Activated CD4-positive, CD25-positive, alpha-beta regulatory T cell treated with anti-CD3 and anti-CD28 coated beads, Interleukin-2, amount 50 U/mL, for 16 hours (primary cell): ENCODE data around the gene MECP2.
"Not testable (repeated sequence)": the region's sequence is repeated elsewhere in the genome, so short reads cannot be mapped to it uniquely, and the experiment has no call there.

Source experiments
- DNase-seq: peaks from one replicate; pipeline ENCODE4 v3.0.0-alpha.2; 2020; ENCODE audit warnings: low read depth, low spot score

The MECP2 gene

GRCh38 chrX:154017766-154018517, 79.6 kb downstream of the MECP2 start:
- DNase-seq: no peak

- no peak for DNase-seq
These were observed 81.0 kb downstream of the MECP2 start for GRCh38 chrX:154016366-154017076.

- DNase-seq: no peak
These were observed 81.8 kb downstream of the MECP2 start for GRCh38 chrX:154015581-154016264.

- DNase-seq: no peak
These were observed 82.8 kb downstream of the MECP2 start for GRCh38 chrX:154014429-154015380.

GRCh38 chrX:154013614-154014360, 83.7 kb downstream of the MECP2 start:
- peak; percentile 11 for DNase-seq

GRCh38 chrX:154013001-154013421, 84.5 kb downstream of the MECP2 start:
- no peak for DNase-seq

- DNase-seq: no peak
These were observed 85.1 kb downstream of the MECP2 start for GRCh38 chrX:154012336-154012991.

GRCh38 chrX:154011376-154012335, 85.9 kb downstream of the MECP2 start:
- no peak for DNase-seq

GRCh38 chrX:154010330-154011087, 87.0 kb downstream of the MECP2 start:
- no peak for DNase-seq

GRCh38 chrX:154008521-154008920, 89.0 kb downstream of the MECP2 start:
- no peak for DNase-seq

- no peak for DNase-seq
These were observed 90.6 kb downstream of the MECP2 start for GRCh38 chrX:154006947-154007346.

- DNase-seq: no peak
These were observed 93.2 kb downstream of the MECP2 start for GRCh38 chrX:154004315-154004714.

GRCh38 chrX:154002215-154002719, 95.2 kb downstream of the MECP2 start:
- DNase-seq: no peak

GRCh38 chrX:154000051-154000450, 97.5 kb downstream of the MECP2 start:
- no peak for DNase-seq

GRCh38 chrX:153999359-154000037, 98.0 kb downstream of the MECP2 start:
- no peak for DNase-seq

- no peak for DNase-seq
These were observed 102.0 kb downstream of the MECP2 start for GRCh38 chrX:153995504-153995903.

GRCh38 chrX:153994398-153994797, 103.1 kb downstream of the MECP2 start:
- DNase-seq: not testable (repeated sequence)
